GM21447 (cell line): Measurements from ENCODE around the gene IL2RG.

Experiments
- ATAC-seq: cut with Tn5 transposase; IDR thresholded peaks from one replicate; pipeline ENCODE4 v1.9.1; 2021; ENCODE audit not compliant: unreplicated experiment

IL2RG gene

GRCh38 chrX:71109051-71109450 lies 2.3 kb downstream of the IL2RG start:
- ATAC-seq = no peak

GRCh38 chrX:71107762-71108360 lies 3.5 kb downstream of the IL2RG start:
- no peak for ATAC-seq

DNA sequence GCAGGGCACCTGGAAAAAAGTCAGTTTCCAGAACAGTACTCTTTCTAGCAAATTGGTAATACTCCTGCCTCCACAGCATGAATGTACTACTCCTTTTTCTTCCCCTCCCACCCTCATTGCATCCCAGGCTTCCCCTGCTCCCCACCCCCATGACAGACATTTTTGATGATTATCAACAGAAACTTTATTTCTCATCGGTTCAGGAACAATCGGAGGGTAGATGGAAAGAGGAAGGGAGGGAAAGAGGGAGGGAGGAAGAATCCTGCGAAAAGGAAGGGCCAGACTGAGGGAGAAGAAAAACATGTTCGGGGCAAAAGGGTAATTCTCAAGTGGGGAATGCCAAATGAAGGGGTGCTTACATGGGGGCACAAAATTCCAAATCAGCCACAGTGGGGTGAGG lies 4.1 kb downstream of the IL2RG start:
- no peak for ATAC-seq

- no peak for ATAC-seq
Measured at GRCh38 chrX:71106427-71106826, 5.0 kb downstream of the IL2RG start, which contains the start of gene CXorf65. Gene CXorf65 (minus strand): TSS chrX:71106740. CDS start chrX:71106556, 184 bp downstream.

- ATAC-seq = no peak
Measured at GRCh38 chrX:71105628-71106027, 5.7 kb downstream of the IL2RG start.

DNA sequence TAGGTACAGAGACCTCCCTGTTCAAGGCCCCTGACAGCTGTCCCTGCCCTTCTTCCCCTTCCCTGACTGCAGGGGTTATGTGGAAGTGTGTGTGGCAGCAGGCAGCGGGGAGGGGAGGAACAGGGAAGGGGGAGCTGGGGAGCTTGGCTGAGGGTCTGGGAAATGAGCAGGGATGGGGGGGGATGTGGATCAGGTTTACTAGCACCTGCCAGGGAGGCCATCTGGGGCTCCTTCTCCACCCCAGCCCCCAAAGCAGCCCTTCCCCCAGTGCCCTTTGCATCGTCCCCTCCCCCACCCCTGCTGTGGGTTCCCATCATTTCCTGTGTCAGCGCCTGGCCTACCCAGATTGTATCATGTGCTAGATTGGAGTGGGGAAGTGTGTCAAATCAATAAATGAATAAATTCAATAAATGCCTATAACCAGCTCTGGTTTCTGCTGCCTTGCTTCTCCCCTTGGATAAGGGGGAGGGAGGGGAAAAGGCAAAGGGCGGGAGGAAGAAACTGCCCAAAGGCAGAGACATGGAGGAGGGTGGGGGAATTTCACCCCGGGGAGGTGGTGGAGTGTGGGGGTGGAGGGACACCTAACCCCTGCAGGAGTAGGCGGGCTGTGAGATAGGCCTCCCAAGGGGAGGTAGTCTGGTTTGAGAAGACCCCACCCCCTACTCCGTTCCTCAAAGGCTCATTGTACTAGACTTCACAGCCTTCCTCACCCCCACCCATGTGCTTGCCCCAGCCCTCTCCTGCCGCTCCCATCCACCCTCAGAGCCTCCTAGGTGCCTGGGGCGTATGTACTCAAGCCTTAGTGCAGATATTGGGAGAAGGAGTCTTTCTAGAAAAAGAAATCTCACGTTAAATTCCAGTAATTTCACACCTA lies 8.0 kb downstream of the IL2RG start:
- no peak for ATAC-seq

DNA sequence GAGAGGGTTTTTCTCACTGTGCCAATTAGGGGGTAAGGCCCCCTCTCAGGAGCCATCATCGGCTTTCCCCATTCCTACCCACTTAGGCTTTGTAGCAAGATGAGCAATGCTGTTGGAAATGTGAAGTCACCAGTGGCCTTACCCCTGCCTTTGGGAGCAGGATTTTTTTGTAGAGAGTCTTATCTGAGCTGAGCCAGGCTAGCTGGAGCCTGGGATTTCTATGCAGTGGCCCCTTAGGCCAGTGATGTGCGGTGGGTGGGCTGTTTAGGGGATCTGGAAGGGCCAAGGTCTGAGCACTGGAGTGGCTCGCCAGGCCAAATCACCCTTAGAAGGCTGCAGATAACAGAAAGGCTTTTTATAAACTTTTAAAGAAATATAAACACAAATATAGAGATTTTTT lies 9.1 kb downstream of the IL2RG start:
- no peak for ATAC-seq

DNA sequence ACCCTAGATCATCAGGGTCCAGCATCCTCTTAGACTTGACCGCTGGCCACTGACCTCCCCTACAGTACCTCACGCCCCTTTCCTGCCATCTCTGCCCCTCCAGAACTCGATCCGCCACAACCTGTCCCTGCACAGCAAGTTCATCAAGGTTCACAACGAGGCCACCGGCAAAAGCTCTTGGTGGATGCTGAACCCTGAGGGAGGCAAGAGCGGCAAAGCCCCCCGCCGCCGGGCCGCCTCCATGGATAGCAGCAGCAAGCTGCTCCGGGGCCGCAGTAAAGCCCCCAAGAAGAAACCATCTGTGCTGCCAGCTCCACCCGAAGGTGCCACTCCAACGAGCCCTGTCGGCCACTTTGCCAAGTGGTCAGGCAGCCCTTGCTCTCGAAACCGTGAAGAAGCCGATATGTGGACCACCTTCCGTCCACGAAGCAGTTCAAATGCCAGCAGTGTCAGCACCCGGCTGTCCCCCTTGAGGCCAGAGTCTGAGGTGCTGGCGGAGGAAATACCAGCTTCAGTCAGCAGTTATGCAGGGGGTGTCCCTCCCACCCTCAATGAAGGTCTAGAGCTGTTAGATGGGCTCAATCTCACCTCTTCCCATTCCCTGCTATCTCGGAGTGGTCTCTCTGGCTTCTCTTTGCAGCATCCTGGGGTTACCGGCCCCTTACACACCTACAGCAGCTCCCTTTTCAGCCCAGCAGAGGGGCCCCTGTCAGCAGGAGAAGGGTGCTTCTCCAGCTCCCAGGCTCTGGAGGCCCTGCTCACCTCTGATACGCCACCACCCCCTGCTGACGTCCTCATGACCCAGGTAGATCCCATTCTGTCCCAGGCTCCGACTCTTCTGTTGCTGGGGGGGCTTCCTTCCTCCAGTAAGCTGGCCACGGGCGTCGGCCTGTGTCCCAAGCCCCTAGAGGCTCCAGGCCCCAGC lies 10.5 kb downstream of the IL2RG start:
- ATAC-seq = no peak

DNA sequence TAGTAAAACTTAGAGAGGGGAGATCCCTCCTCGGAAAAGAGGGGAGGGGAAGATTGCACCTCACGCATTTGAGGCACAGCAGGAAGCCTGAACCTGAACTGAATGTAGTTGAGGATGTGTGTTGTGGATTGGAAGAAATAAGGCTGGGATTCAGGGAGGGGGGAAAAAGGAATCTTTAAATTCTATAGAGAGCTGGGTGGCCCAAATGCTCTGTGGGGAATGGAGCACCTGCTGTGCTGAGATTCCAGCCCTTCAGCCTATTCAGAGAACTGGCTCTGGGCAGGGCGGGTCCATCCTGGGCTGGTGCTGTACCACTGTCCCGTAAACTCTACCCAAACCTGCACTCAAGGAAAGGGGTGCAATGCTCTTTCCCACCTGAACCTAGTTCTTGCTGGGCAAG lies 11.6 kb downstream of the IL2RG start:
- no peak for ATAC-seq

DNA sequence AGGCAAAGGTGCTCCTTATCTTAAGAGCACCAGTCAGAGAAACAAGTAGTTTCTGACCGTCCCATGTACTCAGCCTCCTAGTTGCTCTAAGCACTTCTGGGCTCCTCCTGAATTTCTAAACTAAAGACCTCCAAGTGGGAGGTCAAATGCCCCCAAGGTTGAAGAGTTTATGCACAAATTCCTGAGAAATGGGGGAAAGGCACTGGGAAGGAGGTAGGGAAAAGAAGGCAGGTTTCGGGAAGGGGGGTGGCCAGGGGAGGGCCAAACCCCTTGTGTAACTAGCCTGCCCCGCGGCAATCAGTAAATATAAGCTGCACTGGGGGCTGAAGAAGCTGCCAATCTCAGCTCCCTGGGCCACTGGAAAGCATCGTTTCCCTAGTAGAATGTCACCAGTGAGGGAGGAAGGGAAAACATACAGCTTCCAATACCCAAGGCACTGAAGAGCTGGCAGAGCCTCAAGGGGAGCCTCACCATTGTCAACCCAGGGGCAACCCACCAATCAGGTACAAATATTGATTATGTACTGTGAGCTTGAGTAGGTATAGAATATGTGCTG lies 12.3 kb downstream of the IL2RG start:
- no peak for ATAC-seq

DNA sequence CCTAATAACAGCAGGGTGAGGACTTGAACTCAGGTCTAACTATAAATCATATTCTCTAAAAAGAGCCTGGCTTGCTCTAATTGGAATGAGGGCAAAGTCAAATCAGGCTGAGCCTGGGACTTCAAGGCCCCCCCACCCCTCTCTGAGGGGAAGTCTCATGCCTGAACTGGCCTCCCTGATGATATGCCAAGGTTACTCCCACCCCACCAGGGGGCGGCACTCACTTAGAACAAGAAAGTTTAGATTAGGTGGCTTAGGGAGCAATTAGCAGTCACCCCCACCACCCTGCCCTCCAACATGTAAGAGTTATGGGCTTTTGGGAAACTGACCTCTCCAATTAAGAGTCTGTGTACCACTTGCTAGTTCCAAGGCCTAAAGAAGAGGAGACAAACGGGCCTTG lies 13.1 kb downstream of the IL2RG start:
- peak; percentile 44 for ATAC-seq

DNA sequence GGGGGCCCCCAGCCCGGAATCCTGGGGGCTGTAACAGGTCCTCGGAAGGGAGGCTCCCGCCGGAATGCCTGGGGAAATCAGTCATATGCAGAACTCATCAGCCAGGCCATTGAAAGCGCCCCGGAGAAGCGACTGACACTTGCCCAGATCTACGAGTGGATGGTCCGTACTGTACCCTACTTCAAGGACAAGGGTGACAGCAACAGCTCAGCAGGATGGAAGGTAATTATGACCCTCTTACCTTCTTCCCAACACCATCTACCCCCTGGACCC lies 14.7 kb downstream of the IL2RG start:
- ATAC-seq = no peak

DNA sequence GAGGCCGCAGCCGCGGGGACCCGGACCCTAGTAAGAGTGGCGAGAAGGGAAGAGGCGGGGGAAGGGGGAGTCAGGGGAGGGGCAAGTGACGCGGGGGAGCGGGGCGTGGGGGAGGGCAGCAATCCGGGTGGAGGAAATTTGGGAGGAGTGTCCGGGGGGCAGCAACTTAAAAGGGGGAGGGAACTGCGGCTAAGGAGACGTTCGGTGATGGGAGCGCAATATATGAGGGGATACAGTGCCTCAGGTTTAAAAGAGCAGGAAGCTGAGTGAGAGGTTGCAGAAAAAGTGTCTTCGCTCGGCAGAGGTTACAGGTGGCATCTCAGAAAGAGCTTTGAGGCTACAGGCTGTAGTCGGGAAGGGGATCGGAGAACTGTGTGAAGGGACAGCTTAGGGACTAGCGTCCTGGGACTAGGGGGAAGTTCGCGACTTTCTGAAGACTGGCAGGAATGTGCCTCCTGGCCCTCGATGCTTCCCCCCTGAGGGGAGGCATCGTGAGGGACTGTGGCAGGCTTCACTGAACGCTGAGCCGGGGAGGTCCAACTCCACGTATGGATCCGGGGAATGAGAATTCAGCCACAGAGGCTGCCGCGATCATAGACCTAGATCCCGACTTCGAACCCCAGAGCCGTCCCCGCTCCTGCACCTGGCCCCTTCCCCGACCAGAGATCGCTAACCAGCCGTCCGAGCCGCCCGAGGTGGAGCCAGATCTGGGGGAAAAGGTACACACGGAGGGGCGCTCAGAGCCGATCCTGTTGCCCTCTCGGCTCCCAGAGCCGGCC lies 15.2 kb downstream of the IL2RG start:
- ATAC-seq = peak; percentile 18

DNA sequence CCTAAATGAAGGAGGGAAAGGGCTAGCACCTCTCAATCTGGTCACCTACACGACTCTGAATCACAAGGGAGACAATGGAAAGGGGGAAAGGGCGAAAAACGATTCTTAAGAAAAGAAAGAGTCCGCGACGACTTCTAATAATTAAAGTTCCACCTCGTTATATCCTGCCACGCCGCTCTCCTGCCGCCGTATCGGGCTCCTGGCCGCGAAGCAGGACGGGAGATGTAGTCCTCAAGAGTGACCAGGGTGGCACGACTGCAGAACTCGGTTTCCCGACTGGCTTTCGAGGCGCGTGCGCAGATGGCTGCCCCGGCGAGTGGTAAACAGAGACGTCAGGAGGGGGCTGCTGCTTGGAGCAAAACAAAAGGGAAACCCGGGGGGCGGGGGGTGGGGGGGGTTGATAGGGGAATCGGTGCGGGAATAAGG lies 15.8 kb downstream of the IL2RG start, which contains the start of gene FOXO4:
TSS of gene FOXO4 (plus strand) at position 297 of the 426 bp plus-strand sequence. CDS start 678 bp downstream, outside the sequence.
- ATAC-seq = peak; percentile 85

- ATAC-seq = no peak
Measured at GRCh38 chrX:71095033-71095432, 16.3 kb downstream of the IL2RG start.

DNA sequence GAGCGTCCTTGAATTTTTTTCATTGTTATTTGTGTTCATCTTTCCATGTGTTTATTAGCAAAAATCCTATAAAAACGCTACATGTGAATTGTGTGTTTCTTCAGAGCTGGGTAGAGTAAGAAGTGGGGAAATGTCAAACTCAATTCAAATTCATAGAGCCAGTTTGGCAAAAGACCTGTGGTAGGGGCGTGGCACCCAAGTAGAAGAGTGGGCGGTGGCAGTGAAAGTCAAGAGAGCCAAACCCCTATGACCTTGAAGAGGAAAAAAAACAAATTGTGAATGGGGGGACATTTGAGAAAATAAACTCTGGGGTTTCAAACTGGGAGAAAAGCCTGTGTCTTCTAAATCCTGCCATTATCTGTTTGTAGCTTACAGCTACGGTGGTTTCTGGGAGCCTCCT lies 20.1 kb downstream of the IL2RG start:
- no peak for ATAC-seq

GRCh38 chrX:71085900-71086299 lies 25.5 kb downstream of the IL2RG start:
- no peak for ATAC-seq

- ATAC-seq = no peak
Measured at GRCh38 chrX:71082822-71083221, 28.6 kb downstream of the IL2RG start.

DNA sequence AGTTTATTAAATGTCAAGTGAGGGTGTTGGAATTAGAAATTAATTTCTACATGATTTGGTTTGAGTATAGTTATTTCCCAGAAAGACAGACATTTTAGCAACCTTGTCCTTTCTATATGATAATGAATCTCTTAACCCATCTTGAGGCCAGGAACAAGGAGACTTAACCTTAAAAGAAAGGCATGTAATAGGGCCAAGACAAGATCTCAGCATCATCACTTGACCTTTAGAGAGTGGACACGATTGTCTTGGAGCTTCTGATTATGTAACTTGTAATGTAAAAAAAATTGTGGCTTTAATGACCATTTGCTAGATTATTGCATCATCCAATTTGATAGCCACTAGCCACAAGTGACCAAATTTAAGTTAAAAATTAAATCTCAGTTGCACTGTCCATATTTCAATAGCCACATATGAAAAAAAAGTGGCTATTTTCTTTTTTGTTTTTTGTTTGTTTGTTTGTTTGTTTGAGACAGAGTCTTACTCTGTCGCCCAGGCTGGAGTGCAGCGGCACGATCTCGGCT lies 29.2 kb downstream of the IL2RG start:
- ATAC-seq = no peak
